NT2/D1 (cell line): Measurements from ENCODE around the gene ERBB2.

Source experiments
- SUZ12 ChIP-seq: IDR thresholded peaks from 2 replicates; pipeline ENCODE4 v1.6.1; 2011; ENCODE audit not compliant: insufficient read length, insufficient read depth; ENCODE audit errors: extremely low read depth
- YY1 ChIP-seq: IDR thresholded peaks from 2 replicates; pipeline ENCODE4 v1.6.1; 2011; ENCODE audit not compliant: insufficient read length, insufficient read depth

DNA sequence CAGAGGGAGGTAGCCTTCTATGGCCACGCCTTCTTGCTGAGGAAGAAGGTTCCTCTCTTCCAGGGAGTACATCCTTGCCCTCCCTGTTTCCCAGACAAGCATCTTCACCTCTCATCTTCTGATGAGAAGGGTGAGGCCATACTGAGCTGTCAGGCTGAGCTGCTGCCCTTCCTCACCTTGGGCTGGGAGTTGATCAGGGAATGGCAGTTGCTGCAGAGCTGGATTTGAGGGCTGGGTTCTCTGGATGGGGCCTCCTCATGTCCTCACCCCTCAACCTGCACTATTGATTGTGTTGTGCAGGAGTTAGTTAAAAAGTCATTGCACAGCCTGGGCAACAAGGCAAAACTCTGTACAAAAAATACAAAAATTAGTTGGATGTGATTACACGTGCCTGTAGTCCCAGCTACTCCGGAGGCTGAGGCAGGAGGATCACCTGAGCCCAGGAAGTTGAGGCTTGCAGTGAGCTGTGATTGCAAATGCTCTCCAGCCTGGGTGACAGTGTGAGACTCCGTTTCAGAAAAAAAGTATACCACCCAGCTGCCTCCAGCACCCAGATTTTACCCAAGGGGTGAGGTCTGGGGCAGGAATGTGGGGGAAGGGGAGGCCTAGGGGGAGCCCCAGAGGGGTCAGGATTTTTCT lies 2.0 kb downstream of the ERBB2 start:
- TF ChIP-seq YY1 (no peak), SUZ12 (no peak)
